ENCODE data around the gene NKX1-2.
A peak's percentile ranks its signal among the peaks of the same experiment; 100 is the strongest.

The NKX1-2 gene

DNA sequence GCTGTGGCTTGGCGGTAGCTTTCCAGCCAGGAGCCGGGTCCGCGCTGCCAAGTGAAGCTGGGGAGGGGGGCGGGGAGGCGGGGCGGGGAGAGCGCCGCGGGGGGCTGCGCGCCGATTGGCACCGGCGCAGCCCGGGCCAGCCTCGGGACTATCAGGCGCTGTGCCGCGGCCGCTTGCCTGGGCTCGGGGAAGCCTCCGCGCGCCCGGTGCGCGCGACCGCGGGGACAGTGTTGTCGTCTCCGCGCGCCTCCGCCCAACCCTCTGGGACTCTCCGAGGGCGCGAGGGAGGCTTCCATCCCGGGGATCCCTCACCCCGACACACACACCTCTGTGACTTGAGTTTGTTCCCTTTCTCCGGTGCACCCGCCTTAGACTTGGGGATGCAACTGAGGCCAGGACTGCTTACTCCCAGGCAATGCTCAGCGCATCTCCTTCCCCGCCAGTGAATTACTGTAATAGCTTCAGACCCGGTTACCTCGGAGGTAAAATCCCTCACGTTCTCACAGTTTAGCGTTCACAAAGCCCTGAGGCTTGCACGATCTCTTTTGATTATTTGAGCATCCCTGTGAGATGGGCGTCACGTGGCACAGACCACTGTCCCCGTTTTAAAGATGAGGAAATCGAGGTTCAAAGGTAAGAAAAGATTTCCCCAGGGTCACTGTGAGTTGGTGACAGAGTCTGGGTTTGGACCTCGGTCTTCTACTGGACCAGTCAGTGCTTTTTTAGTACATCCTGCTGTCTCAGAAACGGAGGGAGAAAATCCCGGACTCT lies at the start of gene NKX1-2:
Gene NKX1-2, minus strand, starts transcription at position 24 of the 771 bp plus-strand sequence. CDS start 92 bp downstream, outside the sequence.
- no peak for DNase-seq (ENCODE audit: low spot score)

- DNase-seq (ENCODE audit: low spot score): no peak
Measured at GRCh38 chr10:124498056-124498455, 48.2 kb upstream of the NKX1-2 start.

DNA sequence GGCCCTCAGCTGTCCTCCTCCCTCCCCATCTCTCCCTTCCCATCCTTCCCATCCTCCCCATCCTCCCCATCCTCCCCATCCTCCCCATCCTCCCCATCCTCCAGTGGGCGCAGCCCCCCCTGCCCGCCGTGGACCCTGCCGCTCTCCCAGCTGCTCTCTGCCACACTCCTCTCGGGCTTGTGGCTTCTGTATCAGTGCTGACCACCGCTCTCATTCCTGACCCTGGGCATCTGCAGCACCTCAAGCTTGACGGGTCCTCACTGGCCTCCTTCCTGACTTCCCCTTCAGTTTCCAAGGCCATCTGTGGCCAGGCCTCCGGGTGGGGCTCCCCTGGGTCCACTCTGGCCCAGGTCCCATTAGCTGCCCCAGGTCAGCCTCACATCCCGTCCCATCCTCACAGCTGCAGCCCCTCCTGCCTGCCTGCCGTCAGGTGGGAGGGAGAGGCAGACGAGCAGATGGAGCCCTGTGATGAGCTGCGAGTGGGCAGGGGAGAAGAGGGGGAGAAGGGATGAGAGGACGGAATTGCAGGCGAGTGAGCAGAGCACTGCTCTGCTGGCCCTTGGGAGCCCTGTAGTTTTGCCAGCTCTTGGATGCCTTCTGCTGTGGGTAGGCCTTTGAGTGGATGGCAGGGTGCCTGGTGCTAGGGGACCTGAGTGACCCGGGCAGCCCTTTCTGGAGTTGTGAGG lies 47.5 kb upstream of the NKX1-2 start:
- DNase-seq (ENCODE audit: low spot score): no peak

DNA sequence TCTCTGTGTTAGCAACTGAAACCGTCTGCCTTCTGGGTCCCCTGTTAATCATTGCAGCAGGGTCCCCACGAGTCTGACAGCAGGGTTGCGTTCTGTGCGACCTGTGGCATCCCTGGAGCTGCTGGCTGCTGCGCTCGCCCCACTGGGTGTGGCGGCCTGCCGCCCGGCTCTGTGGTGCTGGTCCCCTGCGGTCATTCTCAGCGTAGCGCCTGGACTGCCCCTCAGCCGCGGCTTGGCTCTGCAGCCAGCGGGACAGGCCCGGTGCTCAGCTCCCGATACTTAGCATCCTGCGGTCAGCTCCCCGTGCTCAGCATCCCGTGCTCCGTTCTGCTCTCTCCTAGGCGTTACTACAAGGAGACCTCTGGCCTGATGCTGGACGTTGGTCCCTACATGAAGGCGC lies 46.8 kb upstream of the NKX1-2 start:
- DNase-seq (ENCODE audit: low spot score): no peak

DNA sequence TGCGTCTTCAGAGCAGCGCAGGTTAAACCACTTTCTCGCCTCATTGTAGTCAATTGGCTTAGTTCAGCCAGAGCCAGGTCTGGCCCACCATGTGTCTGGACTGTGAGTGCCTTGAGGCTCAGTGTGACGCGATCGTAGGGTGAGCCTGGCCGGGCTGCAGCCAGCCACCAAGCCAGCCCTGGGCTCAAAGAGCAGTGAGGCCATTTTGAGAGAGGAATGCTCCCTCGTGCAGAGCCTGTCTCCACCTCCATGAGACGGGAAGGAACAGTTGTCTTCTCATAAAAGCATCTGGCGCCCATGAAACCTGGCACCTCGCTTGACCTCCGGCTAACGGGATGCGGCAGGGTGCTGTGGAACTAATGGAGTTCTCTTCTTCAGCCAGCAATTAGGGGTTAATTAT lies 46.3 kb upstream of the NKX1-2 start:
- DNase-seq (ENCODE audit: low spot score): no peak

DNA sequence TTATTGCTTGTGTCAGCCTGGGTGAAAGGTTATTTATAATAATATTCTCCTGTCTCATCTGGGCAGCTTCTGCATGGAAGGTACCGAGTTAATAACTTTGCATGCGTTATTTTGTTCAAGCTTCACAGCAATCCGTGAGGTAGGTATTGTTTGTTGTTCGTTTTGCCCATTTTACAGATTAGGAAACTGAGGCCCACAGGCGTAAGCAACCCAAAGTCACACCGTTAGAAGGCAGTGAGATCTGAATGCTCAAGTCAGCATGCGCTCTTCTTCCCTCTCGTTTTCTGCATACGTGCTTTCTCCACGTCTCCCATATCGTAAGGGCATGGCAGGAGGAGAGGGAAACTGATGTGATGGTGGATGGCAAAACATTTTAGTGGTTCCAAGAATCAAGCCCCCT lies 45.9 kb upstream of the NKX1-2 start:
- DNase-seq (ENCODE audit: low spot score): no peak

- DNase-seq (ENCODE audit: low spot score): no peak
Measured at GRCh38 chr10:124495162-124495561, 45.3 kb upstream of the NKX1-2 start.

GRCh38 chr10:124494046-124494807 lies 44.4 kb upstream of the NKX1-2 start:
- DNase-seq (ENCODE audit: low spot score): no peak

- DNase-seq (ENCODE audit: low spot score): no peak
Measured at GRCh38 chr10:124493214-124493882, 43.5 kb upstream of the NKX1-2 start.

DNA sequence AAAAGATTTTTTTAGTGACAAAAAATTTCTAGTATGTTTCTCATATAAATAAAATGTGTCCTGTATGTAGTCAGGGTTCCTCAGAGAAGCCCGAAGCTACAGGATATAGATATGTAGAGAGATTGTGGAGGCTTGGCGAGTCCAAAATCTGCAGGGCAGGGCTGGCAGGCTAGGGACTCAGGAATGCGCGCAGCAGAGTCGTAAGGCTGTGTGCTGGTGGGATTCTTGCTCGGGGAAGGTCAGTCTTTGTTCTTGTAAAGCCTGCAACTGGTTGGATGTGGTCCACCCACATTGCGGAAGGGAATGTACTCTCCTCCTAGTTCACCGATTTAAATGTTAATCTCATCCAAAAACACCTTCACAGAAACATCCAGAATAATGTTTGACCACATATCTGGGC lies 42.4 kb upstream of the NKX1-2 start:
- DNase-seq (ENCODE audit: low spot score): no peak

GRCh38 chr10:124491105-124491504 lies 41.3 kb upstream of the NKX1-2 start:
- DNase-seq (ENCODE audit: low spot score): no peak

GRCh38 chr10:124486635-124487034 lies 36.8 kb upstream of the NKX1-2 start:
- DNase-seq (ENCODE audit: low spot score): no peak

DNA sequence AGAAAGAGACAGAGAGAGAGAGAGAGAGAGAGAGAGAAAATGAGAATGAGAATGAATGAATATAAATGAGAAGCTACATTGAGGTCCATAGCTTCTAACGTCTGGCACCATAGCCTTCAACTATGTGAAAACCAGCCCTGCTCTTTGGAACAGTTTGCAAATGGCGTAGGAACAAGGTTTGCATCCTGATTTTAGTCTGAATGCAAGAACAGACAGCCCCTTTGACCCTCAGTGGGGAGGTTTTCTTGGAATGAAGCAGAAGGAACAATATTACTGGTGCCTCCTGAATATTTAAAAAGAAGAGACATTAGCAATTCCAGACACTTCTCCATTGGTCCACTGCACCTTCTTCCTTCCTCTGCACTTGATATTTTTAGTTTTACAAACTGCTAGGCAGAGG lies 34.8 kb upstream of the NKX1-2 start:
- DNase-seq (ENCODE audit: low spot score): no peak

GRCh38 chr10:124484031-124484430 lies 34.2 kb upstream of the NKX1-2 start:
- DNase-seq (ENCODE audit: low spot score): no peak

GRCh38 chr10:124482876-124483275 lies 33.0 kb upstream of the NKX1-2 start:
- no peak for DNase-seq (ENCODE audit: low spot score)

GRCh38 chr10:124482236-124482800 lies 32.5 kb upstream of the NKX1-2 start:
- DNase-seq (ENCODE audit: low spot score): no peak

DNA sequence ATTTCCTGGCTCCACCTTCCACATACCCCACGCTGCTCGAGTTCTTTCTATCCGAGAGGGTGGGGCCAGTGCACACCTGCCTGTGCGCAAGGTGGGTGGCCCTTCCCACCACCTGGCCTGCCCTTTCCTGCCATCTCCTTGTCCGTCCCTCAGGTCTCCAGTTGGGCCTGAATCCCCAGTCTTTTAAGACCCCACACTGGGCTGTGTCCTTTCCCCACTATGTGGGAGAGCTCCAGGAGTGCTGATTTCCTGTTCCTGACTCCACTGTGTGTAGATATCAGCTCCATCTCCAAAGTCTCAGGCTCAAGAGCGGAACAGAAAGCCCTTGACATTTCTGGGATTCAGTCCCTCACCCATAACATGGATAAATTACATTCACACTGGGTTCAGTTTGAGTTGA lies 31.9 kb upstream of the NKX1-2 start:
- DNase-seq (ENCODE audit: low spot score): no peak

GRCh38 chr10:124480860-124481259 lies 31.0 kb upstream of the NKX1-2 start:
- DNase-seq (ENCODE audit: low spot score): no peak

GRCh38 chr10:124478515-124478914 lies 28.7 kb upstream of the NKX1-2 start:
- no peak for DNase-seq (ENCODE audit: low spot score)

DNA sequence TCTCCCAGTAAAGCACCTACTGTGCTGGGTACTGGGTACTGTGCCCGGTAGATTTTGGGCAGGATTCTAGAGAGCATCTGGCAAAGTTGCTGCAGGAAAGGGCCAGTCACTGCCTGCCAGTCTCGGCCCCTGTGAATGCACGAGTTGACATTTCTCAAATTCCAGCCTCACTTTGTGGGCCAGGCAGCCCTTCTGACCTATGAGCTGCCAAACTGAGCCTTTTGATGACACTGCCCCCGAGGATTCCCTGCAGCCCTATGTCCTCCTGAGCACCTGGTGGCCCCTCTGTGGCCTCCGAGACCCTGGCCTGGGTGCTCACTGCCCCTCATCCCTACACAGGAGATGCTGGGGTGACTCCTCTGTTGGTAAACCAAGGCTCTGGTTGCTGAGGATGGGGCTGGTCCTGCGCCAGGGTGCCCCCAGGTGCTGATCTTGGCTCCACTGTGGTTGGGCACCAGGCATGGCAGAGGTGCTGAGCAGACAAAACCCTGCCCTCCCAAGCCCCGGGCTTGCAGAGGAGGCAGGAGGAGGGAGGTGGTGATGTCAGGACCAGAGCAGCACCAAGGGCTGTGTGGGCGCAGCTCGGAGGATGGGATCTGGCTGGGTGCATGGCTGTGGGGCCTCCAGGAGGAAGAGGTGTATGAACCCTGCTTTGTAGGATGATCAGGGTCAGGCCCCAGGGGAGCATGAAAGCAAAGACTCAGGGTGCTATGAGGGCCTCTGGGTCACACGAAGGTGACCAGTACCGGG lies 28.0 kb upstream of the NKX1-2 start:
- peak; percentile 7 for DNase-seq (ENCODE audit: low spot score)

GRCh38 chr10:124476043-124476725 lies 26.3 kb upstream of the NKX1-2 start:
- DNase-seq (ENCODE audit: low spot score): no peak

All from AG08395 (cell line).